Lower lobe of right lung (tissue), 2 donors: Measurements from ENCODE around the gene ARL14. TPM values are rescaled to one million over a fixed set of nuclear protein-coding genes. Genes with fewer than 3 reads are reported as not detected.

ENCODE experiments used
- ATAC-seq, 2 donors: fragments of 200-7000 bp; cut with Tn5 transposase; one replicate each; pipeline ENCODE4 v1.9.1; 2020 to 2022; ENCODE audit warnings: mild to moderate bottlenecking in 2 of 2, moderate library complexity in 2 of 2
- DNase-seq: peaks from one replicate; pipeline ENCODE4 v3.0.0-alpha.2; 2020
- H3K27ac ChIP-seq: fragments of 200-600 bp; one replicate; pipeline ENCODE4 v1.8.0; 2022
- H3K27me3 ChIP-seq: fragments of 200-600 bp; one replicate; pipeline ENCODE4 v1.8.0; 2022; ENCODE audit warnings: low read depth
- H3K36me3 ChIP-seq: fragments of 200-600 bp; one replicate; pipeline ENCODE4 v1.8.0; 2022; ENCODE audit warnings: mild to moderate bottlenecking
- H3K4me1 ChIP-seq: fragments of 200-600 bp; one replicate; pipeline ENCODE4 v1.8.0; 2022
- H3K4me3 ChIP-seq: fragments of 200-600 bp; one replicate; pipeline ENCODE4 v1.8.0; 2022; ENCODE audit warnings: mild to moderate bottlenecking
- H3K9me3 ChIP-seq: fragments of 200-600 bp; one replicate; pipeline ENCODE4 v1.8.0; 2022
- intact Hi-C: fragments of 100-400 bp; cut with DNase I; formaldehyde crosslinking; loops from one replicate; pipeline ENCODE4 v1.11.0; 2022
- total RNA-seq: library from RNA; stranded (reverse); fragmentation: NEBNext Ultra II Directional; extraction: Animal tissue kit (Norgen Biotek cat#: 25700); gene quantifications from one replicate; pipeline ENCODE4 v1.2.1, GENCODE V29; 2021
- TF ChIP-seq, protein P1 (sequence below): fragments of 200-600 bp; IDR thresholded peaks from one replicate; pipeline ENCODE4 v1.8.0; 2022; ENCODE audit warnings: antibody characterized with exemption, mild to moderate bottlenecking
- donor health status: DM: no; HTN: yes; CAD: no; lungs with severe emphysema.

The ARL14 gene
- total RNA-seq, 1 donor from 2014 or later: not detected

DNA sequence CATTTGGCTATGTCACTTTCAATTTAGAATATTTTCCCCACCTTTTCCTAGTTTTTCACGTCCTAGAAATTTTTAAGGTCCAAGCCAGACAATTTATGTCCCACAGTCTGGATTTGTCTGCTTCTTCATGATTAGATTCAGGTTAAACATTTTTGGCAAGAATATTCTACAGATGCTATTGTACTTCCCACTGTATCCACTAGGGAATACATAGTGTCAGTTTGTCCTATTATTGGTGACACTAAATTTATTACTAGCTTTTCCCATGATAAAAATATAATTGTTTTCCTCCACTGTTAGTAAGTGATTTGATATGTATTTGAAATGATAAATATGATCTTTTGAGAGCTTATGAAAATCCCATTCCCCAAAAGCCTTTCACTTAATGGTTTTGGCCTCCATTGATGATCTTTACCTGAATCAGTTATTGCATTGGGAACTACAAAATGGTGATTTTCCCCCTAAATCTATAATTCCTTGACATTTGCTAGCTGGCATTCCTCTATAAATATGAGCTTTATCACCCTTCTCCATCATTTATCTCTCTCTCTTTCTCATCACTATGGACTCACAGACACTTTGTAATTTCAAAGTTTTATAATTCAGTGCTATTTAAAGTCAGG, 8.3 kb downstream of the ARL14 start:
- DNase-seq (no peak), ATAC-seq (no peak)
- H3K4me3 ChIP-seq: no peak overlapping the region
- H3K9me3 ChIP-seq: no peaks in the 10 kb centered on the region
- no peak overlapping the region for H3K27ac ChIP-seq
- no peaks in the 10 kb centered on the region for H3K36me3 ChIP-seq
- TF ChIP-seq, protein P1, sequence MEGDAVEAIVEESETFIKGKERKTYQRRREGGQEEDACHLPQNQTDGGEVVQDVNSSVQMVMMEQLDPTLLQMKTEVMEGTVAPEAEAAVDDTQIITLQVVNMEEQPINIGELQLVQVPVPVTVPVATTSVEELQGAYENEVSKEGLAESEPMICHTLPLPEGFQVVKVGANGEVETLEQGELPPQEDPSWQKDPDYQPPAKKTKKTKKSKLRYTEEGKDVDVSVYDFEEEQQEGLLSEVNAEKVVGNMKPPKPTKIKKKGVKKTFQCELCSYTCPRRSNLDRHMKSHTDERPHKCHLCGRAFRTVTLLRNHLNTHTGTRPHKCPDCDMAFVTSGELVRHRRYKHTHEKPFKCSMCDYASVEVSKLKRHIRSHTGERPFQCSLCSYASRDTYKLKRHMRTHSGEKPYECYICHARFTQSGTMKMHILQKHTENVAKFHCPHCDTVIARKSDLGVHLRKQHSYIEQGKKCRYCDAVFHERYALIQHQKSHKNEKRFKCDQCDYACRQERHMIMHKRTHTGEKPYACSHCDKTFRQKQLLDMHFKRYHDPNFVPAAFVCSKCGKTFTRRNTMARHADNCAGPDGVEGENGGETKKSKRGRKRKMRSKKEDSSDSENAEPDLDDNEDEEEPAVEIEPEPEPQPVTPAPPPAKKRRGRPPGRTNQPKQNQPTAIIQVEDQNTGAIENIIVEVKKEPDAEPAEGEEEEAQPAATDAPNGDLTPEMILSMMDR: no peak
- intact Hi-C loops: no loop called here
- H3K27me3 ChIP-seq: no peaks in the 10 kb centered on the region
- no peaks in the 10 kb centered on the region for H3K4me1 ChIP-seq

DNA sequence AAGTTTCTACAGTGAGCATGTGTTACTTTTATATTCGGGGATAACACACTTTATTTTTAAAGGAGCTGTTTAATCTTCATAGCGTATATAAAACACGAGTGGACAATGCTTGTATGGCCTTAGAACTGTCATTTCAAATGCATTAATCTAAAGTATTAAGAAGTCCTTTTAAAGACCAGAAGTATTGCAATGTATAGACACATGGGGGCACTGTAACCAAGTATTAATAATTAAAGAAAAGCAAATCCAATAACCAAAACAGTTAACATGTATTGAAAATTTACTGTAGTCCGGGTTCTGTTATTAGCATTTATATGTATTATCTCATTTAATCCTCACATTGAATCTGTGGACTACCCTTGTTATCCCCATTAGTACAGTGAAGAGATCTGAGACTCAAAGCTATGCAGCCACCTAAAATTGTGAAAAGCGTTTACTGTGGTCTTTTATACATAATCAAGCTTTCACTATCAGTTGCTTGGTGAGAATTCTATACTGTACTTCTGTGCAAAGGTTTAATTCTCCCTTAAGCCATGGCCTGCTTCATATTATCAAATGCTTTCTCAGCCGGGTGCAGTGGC, 10.1 kb downstream of the ARL14 start:
- DNase-seq (no peak), ATAC-seq (no peak)
- Histone ChIP-seq H3K27me3 (no peaks in the 10 kb centered on the region), H3K4me1 (no peaks in the 10 kb centered on the region), H3K9me3 (no peaks in the 10 kb centered on the region), H3K36me3 (no peaks in the 10 kb centered on the region), H3K4me3 (no peak overlapping the region), H3K27ac (no peak overlapping the region)
- intact Hi-C loops: no loop called here
- TF ChIP-seq, protein P1: peak; percentile 35

DNA sequence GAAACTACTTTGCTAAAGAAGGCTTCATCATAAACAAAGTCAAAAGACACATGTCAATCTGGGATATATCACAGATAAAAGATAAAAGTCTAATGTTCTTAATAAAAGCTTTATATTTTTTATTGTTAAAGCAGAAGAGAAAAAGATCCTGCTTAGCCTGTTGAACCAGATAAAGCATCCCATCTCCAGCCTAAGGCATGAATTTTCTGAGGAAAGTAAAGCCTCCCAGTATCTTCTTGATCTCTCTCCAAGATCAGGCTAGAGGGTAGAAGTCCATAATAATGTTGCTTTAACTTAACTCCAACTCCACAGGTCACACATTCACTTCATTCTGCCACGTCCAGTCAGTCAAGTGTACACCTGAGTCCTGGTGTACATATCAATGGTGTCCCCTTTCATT, 14.2 kb downstream of the ARL14 start:
- TF ChIP-seq, protein P1: no peak
- ATAC-seq: no peak

DNA sequence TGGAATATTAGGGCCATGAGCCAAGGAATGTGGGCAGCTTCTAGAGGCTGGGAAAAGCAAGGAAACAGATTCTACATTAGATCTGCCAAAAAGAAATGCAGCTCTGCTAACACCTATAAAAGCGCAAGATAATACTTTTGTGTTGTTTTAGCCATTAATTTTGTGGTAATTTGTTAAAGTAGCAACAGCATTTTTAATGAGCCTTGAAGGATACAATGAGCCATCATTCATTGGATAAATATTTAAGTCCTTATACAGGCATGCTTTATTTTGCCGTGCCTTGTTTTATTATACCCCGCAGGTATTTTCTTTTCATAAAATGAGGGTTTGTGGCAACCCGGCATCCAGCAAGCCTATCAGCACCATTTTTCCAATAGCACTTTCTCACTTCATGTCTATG, 15.0 kb downstream of the ARL14 start:
- intact Hi-C loops: no loop called here
- H3K36me3 ChIP-seq: no peaks in the 10 kb centered on the region
- DNase-seq (no peak), ATAC-seq (no peak)
- H3K27ac ChIP-seq: no peak overlapping the region
- H3K4me3 ChIP-seq: no peak overlapping the region
- no peaks in the 10 kb centered on the region for H3K9me3 ChIP-seq
- no peaks in the 10 kb centered on the region for H3K4me1 ChIP-seq
- no peaks in the 10 kb centered on the region for H3K27me3 ChIP-seq
- TF ChIP-seq, protein P1: no peak

More for the DNA sequence above, 14.2 kb downstream of the ARL14 start:
- Histone ChIP-seq H3K4me1 (no peaks in the 10 kb centered on the region), H3K27ac (no peak overlapping the region), H3K4me3 (no peak overlapping the region), H3K36me3 (no peaks in the 10 kb centered on the region), H3K9me3 (no peaks in the 10 kb centered on the region), H3K27me3 (no peaks in the 10 kb centered on the region)
- intact Hi-C loops: no loop called here
- DNase-seq: no peak

DNA sequence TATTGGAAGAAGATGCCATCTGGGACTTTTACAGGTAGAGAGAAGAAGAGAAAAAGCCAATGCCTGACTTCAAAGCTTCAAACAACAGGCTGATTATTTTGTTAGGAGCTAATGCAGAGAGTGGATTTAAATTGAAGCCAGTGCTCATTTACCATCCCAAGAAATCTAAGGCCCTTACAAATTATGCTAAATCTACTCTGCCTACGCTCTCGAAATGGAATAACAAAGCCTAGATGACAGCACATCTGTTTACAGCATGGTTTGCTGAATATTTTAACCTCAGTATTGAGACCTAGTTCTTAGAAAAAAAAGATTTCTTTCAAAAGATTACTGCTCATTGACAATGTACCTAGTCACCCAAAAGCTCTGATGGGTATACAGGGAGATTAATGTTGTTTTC, 16.2 kb downstream of the ARL14 start:
- Histone ChIP-seq H3K27me3 (no peaks in the 10 kb centered on the region), H3K36me3 (no peaks in the 10 kb centered on the region), H3K4me3 (no peak overlapping the region), H3K4me1 (no peaks in the 10 kb centered on the region), H3K9me3 (no peaks in the 10 kb centered on the region), H3K27ac (no peak overlapping the region)
- TF ChIP-seq, protein P1: no peak
- ATAC-seq (no peak), DNase-seq (no peak)
- intact Hi-C loops: no loop called here
